Stimulated activated CD4-positive, alpha-beta T cell treated with anti-CD3 and anti-CD28 coated beads, Interleukin-15, amount 100 ng/mL, for 1 hour (primary cell): ENCODE measurements around the gene AKNA.

Experiments used
- DNase-seq, 2 donors: peaks; one replicate each; pipeline ENCODE4 v3.0.0-alpha.2; 2020; ENCODE audit warnings: low read depth in 1 of 2, low spot score in 1 of 2

AKNA gene

GRCh38 chr9:114417511-114417910 lies 29.7 kb upstream of the AKNA start:
- no peak for DNase-seq

- DNase-seq: no peak
Measured at GRCh38 chr9:114416906-114417305, 29.1 kb upstream of the AKNA start.

- no peak for DNase-seq
Measured at GRCh38 chr9:114416290-114416689, 28.5 kb upstream of the AKNA start.

GRCh38 chr9:114414346-114414745 lies 26.6 kb upstream of the AKNA start:
- DNase-seq: no peak

GRCh38 chr9:114413861-114414301 lies 26.1 kb upstream of the AKNA start:
- no peak for DNase-seq

GRCh38 chr9:114412048-114412683 lies 24.4 kb upstream of the AKNA start:
- no peak for DNase-seq

- DNase-seq: no peak
Measured at GRCh38 chr9:114411452-114411851, 23.7 kb upstream of the AKNA start.

GRCh38 chr9:114410910-114411309 lies 23.1 kb upstream of the AKNA start:
- DNase-seq: no peak

GRCh38 chr9:114409842-114410241 lies 22.1 kb upstream of the AKNA start:
- no peak for DNase-seq

- DNase-seq: no peak
Measured at GRCh38 chr9:114409103-114409780, 21.5 kb upstream of the AKNA start.

GRCh38 chr9:114408645-114409044 lies 20.9 kb upstream of the AKNA start:
- no peak for DNase-seq

GRCh38 chr9:114407889-114408288 lies 20.1 kb upstream of the AKNA start:
- DNase-seq: no peak

GRCh38 chr9:114406441-114406840 lies 18.7 kb upstream of the AKNA start:
- DNase-seq: no peak

GRCh38 chr9:114405294-114406034 lies 17.7 kb upstream of the AKNA start:
- peak; percentile 48 to 62 for DNase-seq

GRCh38 chr9:114404531-114404930 lies 16.7 kb upstream of the AKNA start:
- DNase-seq: no peak

GRCh38 chr9:114403153-114403756 lies 15.5 kb upstream of the AKNA start:
- no peak for DNase-seq

GRCh38 chr9:114401344-114401743 lies 13.6 kb upstream of the AKNA start:
- no peak for DNase-seq

GRCh38 chr9:114400772-114401171 lies 13.0 kb upstream of the AKNA start:
- DNase-seq: no peak

GRCh38 chr9:114400219-114400618 lies 12.4 kb upstream of the AKNA start:
- no peak for DNase-seq

GRCh38 chr9:114399381-114399780 lies 11.6 kb upstream of the AKNA start:
- no peak for DNase-seq

GRCh38 chr9:114397848-114398605 lies 10.2 kb upstream of the AKNA start:
- DNase-seq: peak; percentile 92 to 95
